SU-DHL-6 (cell line): Measurements from ENCODE around the gene PGPEP1.

Experiments
- CTCF ChIP-seq: fragments of 200-600 bp; sonication (generic); IDR thresholded peaks from one replicate; pipeline ENCODE4 v1.5.1; 2017; ENCODE audit warnings: antibody characterized with exemption, mild to moderate bottlenecking, low read length, moderate library complexity; ENCODE audit not compliant: insufficient read depth, poor library complexity, severe bottlenecking
- EZH2phosphoT487 ChIP-seq: fragments of 200-600 bp; sonication (generic), shearing (Covaris generic); conservative IDR thresholded peaks from 2 replicates; pipeline ENCODE4 v1.6.1; 2018; ENCODE audit warnings: mild to moderate bottlenecking, antibody characterized with exemption, low read length, moderate library complexity, mixed read lengths

- TF ChIP-seq CTCF = no peak
- TF ChIP-seq EZH2phosphoT487 = no peak
These were observed 53.4 kb downstream of the PGPEP1 start for GRCh38 chr19:18393836-18394235.
